GM12891 (cell line): Measurements from ENCODE around the gene PPT2.

Experiments used
- PAX5 ChIP-seq: IDR thresholded peaks from 2 replicates; pipeline ENCODE4 v1.6.1; 2011; ENCODE audit warnings: low read length, moderate library complexity, mild to moderate bottlenecking; ENCODE audit not compliant: insufficient read depth, severe bottlenecking
- POLR2A ChIP-seq: IDR thresholded peaks from 2 replicates; pipeline ENCODE4 v1.6.1; 2011; ENCODE audit warnings: low read depth, low read length, control low read depth
- POLR2AphosphoS5 ChIP-seq: IDR thresholded peaks from 2 replicates; pipeline ENCODE4 v1.6.1; 2011; ENCODE audit warnings: low read depth, low read length, control low read depth
- POU2F2 ChIP-seq: IDR thresholded peaks from 2 replicates; pipeline ENCODE4 v1.6.1; 2011; ENCODE audit warnings: low read depth, mild to moderate bottlenecking, control low read depth, low read length, moderate library complexity
- SPI1 ChIP-seq: IDR thresholded peaks from 2 replicates; pipeline ENCODE4 v1.6.1; 2011; ENCODE audit warnings: low read depth, low read length, control low read depth
- TAF1 ChIP-seq: IDR thresholded peaks from 2 replicates; pipeline ENCODE4 v1.6.1; 2011; ENCODE audit warnings: low read depth, low read length, control low read depth

DNA sequence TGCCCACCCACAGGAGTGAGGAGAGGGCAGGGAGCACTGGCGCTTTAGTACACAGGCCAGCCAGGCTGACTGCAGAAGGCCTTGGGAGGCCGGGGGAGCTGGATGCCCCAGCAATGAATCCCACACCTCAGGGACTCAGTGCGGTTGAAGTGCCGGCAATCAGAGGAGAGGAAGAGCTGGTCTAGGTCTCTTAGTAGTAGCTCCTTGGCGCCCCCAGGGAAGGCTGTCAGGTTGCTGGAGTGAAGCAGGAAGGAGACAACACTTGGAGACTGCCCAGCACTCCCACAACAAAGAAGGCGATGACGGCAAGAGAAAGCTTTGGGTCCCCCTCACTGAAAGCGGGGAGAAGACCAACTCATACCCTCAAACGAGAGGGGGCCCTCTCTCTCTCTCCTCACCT is 36.5 kb upstream of the PPT2 start:
- TF ChIP-seq POLR2A: no peak
- no peak for TF ChIP-seq SPI1
- TF ChIP-seq POLR2AphosphoS5: no peak
- TF ChIP-seq PAX5: no peak
- no peak for TF ChIP-seq TAF1
- TF ChIP-seq POU2F2: no peak
